HG02870 (cell line): ENCODE data around the gene ZNF77.
"Not testable (repeated sequence)": the region's sequence is repeated elsewhere in the genome, so short reads cannot be mapped to it uniquely, and the experiment has no call there.

Source experiments
- ATAC-seq: cut with Tn5 transposase; IDR thresholded peaks from one replicate; pipeline ENCODE4 v1.9.1; 2021; ENCODE audit warnings: mild to moderate bottlenecking, moderate library complexity; ENCODE audit not compliant: unreplicated experiment

Gene ZNF77

DNA sequence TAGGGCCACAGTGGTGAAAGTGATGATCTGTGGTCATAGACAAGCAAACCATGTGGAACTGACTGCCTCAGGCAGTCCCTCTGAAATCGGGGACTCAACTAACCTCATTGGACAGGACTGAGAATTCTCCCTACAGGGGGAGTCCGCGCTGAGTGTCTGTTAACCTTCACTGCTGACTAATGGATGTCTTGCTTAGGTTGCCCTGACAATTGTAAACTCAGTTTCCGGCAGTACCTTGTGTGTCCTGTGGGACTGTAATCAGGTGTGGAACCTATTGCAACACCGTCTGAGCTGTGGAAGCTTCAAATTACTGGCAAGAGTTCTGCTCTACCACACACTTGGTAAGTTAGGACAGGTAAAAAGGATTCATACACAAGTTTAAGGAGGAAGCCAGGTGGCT lies 21.8 kb downstream of the ZNF77 start:
- no peak for ATAC-seq

DNA sequence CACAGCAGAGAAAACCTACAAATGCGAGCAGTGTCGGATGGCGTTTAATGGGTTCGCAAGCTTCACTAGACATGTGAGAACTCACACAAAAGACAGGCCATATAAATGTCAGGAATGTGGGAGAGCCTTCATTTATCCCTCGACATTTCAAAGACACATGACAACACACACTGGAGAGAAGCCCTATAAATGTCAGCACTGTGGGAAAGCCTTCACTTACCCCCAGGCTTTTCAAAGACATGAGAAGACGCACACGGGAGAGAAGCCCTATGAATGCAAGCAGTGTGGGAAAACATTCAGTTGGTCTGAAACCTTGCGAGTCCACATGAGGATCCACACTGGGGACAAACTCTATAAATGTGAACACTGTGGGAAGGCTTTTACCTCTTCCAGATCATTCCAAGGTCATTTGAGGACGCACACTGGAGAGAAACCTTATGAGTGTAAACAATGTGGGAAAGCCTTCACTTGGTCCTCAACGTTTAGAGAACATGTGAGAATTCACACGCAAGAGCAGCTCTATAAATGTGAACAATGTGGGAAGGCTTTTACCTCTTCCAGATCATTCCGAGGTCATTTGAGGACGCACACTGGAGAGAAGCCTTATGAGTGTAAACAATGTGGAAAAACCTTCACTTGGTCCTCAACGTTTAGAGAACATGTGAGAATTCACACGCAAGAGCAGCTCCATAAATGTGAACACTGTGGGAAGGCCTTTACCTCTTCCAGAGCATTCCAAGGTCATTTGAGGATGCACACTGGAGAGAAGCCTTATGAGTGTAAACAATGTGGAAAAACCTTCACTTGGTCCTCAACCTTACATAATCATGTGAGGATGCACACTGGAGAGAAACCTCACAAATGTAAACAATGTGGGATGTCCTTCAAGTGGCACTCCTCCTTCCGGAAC lies 27.2 kb downstream of the ZNF77 start:
- ATAC-seq, result no peak

DNA sequence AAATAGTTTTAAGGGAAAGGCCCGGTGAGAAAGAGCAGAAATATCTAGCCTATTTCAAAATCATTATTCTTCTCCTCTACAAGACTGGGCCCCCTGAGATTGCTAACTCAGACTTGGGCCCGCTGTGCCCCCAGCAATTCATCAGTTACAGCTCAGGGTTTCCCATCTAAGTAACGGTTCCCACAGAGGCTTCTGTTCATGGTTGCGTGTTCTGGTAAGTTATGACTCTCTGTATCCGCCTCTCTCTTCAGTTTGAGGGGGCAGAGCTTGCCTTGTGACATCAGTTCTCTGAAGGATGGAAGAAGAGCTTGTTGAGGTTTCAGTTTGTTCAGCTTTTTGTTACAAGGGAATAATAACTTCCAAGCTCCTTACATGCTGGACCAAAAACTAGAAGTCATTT lies 32.5 kb downstream of the ZNF77 start:
- no peak for ATAC-seq

DNA sequence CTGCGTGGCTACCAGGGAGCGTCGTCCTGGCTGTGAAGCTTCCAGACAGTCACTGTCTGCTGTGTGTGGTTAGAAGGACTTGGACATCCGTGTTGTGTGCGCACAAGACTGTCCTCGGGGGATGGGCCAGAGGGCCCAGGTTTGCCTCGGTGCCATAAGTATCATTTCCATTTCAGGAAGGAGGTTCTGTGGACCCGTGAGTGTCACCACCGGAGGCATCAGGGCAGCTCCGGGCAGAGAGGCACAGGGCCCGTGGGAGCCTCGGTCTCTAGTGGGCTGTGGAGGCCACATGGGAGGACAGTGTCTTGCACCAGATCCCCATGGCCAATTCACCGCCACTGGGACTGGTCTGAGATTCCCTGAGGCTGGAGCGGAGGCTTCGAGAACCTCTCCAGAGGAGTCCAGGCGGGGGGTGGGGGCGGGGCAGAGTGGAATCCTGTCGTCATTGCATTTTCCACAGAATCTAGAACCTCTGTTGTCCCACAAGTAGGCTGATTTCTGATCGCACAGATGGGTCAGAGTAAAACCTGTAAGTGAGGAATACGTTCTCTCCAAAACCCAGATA lies 38.1 kb downstream of the ZNF77 start:
- ATAC-seq, result no peak

DNA sequence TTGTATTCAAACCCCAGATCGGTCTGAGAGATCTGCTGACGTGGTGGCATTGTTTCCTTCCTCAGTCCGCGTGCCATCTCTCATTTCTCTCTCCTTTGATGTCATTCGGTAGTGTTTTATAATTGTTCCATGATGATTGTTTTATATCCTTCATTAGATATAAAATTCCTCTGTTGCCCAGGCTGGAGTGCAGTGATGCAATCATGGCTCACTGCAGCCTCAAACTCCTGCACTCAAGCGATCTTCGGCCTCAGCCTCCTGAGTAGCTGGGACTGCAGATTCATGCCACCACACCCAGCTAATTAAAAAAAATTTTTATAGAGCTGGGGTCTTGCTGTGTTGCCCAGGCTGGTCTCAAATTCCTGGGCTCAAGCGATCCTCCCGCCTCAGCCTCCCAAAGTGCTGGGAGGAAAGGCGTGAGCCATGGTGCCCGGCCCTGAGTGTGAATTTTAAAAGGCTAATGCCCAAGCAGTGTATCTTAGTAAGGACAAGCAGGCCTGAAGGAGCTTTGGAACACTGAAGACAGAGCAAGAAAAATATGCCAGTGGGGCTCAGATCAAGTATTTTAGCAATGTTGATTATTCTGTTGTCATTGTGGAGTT lies 38.8 kb downstream of the ZNF77 start:
- no peak for ATAC-seq

DNA sequence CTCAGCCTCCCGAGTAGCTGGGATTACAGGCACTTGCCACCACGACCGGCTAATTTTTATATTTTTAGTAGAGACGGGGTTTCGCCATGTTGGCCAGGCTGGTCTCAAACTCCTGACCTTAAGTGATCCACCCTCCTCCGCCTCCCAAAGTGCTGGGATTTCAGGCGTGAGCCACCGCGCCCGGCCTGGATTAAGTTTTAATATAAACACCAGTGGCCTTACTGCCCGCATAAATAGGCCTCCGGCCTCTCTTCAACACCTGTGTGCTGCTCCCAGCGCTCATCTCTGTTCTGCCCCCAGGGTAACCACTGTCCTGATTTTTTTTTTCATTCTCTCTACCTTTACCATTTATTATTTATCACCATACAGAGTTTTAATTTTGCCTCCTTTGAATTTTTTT lies 41.4 kb downstream of the ZNF77 start:
- ATAC-seq, result not testable (repeated sequence)

DNA sequence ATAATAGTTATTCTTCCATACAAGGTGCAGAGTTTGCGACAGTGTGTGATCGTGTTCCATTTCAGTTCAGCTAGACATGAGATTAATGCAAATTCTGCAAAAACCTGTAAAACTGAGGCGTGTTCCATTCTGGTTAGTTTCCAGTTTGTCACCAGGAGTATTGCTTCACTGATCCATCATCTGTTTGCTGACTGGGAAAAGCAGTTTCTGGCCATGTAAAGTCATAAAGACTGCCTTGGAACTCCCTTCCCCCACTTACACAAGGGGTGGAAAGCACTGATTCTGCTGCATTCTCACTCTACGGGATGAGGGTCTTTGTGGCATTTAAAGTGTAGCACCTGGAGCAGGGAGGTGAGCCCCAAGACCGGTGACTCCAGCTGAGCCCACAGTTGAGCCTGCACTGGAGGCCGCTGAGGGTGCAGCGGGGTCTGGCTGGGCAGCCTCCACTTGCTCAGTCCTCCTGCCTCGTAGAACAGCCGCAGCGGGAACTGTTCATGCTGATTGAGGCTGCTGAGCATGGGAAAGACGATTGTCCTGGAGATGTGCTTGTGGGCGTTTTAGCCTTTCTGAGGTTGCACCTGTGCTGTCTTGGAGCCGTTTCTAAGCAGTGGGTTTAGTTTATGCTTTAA lies 42.1 kb downstream of the ZNF77 start:
- no peak for ATAC-seq

DNA sequence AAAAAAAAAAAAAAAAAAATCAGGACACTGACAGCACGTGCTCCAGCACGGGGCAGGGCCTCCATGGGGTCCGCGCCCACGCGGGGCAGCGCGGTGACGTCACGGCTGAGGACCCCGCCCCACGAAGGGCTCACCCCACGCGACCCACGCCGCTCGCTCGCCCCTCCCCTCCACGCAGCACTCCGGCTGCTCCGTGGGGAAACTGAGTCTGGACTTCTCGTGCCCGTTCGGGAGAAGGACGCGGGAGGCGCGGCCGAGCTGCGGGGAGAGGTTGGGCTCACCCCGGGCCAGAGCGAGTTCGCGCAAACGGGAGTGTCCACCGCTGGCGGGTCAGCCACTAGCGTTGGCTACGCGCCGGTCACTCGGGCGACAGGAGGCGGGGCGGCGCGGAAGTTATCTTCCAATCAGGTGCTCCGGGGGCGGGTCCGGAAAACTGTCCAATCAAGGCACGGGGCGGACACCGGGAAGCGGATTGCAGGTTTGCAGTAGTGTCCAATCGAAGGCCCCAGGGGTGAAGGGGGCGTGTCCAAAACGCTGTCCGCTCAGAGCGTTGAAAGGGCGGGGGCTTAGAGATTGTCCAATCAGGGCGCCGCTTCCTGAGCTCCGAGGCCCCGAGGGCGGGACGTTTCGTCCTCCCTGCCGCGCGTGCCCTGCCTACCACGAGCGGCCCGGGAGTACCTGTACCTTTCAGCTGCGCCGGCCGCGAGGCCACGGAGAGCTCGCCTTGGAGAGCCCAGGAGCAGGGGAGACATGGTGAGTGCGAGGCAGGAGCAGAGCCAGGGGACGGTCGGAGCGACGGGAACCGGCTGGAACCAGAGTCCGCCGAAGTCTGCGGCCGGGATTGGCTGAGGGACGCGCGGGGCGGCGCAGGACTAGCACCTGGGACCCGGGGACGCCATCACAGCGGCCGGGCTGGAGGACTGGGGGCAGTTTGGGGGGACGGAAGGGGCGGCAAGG lies 44.2 kb downstream of the ZNF77 start, which contains the start of gene ZNF57:
TSS of gene ZNF57 (plus strand) at position 633 of the 957 bp plus-strand sequence. CDS start at position 751, 118 bp downstream.
- peak; percentile 88 for ATAC-seq

DNA sequence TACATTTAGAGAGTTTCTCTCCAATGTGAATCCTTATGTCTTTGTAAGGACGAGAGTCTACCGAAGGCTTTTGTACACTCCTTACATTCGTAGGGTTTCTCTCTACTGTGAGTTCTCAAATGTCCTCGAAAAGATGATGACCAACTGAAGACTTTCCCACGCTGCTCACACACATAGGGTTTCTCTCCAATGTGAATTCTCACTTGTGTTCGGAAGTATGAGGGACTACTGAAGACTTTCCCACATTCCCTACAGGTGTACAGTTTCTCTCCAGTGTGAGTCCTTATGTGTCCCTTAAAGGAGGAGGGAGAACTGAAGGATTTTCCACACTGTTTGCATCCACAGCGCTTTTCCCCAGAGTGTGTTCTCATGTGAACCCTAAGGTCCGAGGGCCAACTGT lies 48.1 kb downstream of the ZNF77 start:
- no peak for ATAC-seq

DNA sequence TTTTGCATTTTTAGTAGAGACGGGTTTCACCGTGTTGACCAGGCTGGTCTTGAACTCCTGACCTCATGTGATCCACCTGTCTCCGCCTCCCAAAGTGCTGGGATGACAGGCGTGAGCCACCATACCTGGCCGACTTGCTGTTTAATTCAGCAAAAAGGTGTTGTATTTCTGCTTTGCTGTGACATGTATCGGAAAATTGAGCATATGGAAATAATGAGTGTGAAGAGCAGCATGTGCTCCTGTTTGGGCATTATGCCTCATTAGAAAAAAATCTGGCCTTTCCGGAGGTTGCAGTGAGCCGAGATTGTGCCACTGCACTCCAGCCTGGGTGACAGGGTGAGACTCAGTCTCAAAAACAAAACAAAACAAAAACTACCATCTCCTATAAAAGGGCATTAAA lies 54.2 kb downstream of the ZNF77 start:
- ATAC-seq, result not testable (repeated sequence)

DNA sequence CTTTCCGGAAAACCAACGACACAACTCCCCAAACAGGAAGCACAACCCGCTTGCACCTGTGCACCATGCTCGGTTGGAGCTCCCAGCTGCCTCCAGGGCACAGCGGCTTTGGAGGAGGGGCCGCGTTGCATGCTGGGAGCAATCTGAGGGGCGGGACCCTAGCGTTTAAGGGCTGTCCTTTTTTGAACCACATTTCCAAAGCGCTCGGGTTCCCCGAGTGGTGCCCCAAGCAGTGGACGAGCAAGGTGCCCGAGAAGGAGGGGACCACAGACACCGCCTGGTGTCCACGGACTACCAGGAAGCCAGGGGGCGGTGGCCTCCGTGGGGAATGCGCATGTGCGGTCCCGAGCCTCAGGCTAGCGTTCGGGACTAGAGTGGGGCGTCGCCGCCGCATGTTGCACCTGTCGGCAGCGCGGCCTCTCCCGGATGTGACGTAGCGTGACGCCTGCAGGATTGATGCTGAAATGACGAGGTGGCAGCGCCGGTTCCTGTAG lies 56.0 kb downstream of the ZNF77 start:
- ATAC-seq, result no peak

DNA sequence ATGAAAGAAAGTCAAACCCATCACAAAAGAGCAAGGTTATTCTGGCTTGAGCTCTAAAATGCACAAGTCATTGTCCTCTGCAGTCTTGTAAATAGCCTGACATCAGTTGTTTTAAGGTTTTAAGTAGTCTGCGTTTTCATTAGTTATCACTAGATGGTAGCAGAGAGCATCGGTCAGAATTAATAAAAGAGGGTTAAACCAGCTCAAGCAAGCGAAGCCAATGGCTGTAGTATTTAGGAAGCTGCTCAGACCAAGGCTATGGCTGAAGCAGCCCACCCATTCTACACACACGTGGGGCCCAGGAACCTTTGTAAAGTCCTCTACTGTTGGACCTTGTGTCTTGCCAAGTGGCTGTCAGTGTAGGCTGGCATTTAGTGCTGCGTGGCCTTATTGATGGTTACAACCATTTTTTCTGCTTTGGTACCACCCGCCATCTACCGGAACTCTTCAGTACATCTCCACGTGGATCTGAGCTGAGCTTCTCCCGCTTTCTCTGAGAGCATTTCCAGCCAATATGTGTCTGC lies 57.3 kb downstream of the ZNF77 start:
- ATAC-seq, result no peak

DNA sequence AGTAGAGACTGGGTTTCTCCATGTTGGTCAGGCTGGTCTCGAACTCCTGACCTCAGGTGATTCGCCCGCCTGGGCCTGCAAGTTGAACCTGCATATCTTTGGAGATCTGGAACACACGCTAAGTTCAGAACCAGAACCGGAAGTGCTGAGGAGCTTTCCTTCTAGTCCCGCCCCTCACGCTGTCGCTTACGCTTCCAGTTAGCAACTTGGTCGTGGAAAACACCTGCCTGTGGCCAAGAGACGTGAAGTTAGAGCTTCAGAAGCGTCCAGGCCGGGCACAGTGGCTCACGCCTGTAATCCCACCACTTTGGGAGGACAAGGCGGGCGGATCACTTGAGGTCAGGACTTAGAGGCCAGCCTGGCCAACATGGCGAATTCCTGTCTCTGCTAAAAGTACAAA lies 59.0 kb downstream of the ZNF77 start:
- ATAC-seq, result no peak

DNA sequence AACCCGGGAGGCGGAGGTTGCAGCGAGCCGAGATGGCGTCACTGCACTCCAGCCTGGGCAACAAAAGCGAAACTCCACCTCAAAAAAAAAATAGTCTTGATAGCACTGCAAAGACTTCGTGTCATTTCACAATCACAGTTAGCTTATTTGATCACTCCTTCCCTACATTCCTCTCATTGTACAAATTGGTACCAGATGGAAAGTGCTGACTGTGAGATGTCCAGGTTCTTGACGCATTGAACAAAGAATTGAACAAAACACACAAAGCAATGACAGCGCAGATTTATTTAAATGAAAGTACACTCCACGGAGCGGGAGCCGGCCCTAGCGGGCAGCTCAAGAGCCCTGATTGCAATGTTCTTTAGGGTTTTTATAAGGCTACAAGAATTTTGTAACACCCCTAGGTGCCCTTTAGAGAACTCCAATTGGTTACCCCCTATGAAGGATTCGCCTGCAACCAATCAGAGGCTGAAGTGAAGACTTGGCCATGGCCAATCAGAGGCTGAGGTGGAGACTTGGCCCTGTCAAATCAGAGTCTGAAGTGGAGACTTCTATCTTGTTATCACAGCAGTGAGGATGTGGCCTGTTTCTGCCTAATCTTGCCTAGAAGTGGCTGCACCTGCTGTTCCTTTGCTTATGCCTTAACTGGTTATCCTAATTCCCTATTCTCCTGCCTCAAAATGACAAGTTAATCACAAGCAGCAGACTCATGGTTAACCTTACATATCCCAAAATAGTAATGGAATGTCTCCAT lies 60.9 kb downstream of the ZNF77 start:
- no peak for ATAC-seq
